HepG2 (cell line): Measurements from ENCODE around the gene CARMIL3. TPM values are rescaled to one million over a fixed set of nuclear protein-coding genes. Genes with fewer than 3 reads are reported as not detected.
A peak's percentile ranks its signal among the peaks of the same experiment; 100 is the strongest.

ENCODE experiments used
- RARG ChIP-seq: sonication (generic); formaldehyde crosslinking; IDR thresholded peaks from 2 replicates; pipeline ENCODE4 v1.4.0; 2020; ENCODE audit warnings: low read depth, mild to moderate bottlenecking, missing genetic modification reagents
- SATB2 ChIP-seq: sonication (generic); formaldehyde crosslinking; IDR thresholded peaks from 2 replicates; pipeline ENCODE4 v1.5.0; 2020; ENCODE audit warnings: missing genetic modification reagents
- ZNF136 ChIP-seq: sonication (generic); formaldehyde crosslinking; IDR thresholded peaks from 2 replicates; pipeline ENCODE4 v1.8.1; 2022; ENCODE audit warnings: low read depth, mild to moderate bottlenecking, moderate library complexity, missing genetic modification reagents
- polyA plus RNA-seq, 8 experiments: library from polyadenylated mRNA; depleted of rRNA in 3 of 8; stranded (reverse) in 7 of 8; unstranded in 1 of 8; fragments of >200 nt; fragmentation: Illumina TruSeq in 4 of 8; extraction: Trizol in 4 of 8; gene quantifications; 2 replicates each; pipeline versions ENCODE4 v1.2.1 to v1.2.3, GENCODE V29; 2011 to 2016; ENCODE audit warnings: low read depth in 4 of 8, missing spikeins in 1 of 8, mixed read lengths in 1 of 8; ENCODE audit not compliant: insufficient read depth in 1 of 8
- total RNA-seq, 5 experiments: library from RNA; depleted of rRNA; stranded (reverse); fragments of >200 nt; fragmentation: Illumina TruSeq; extraction: Trizol; gene quantifications; 2 replicates each; pipeline ENCODE4 v1.2.3, GENCODE V29; 2016; ENCODE audit warnings: low read depth in 1 of 5
- TF ChIP-seq, protein P1 (sequence below): sonication (generic); formaldehyde crosslinking; IDR thresholded peaks from 2 replicates; pipeline ENCODE4 v1.4.0; 2020; ENCODE audit warnings: missing genetic modification reagents
- TF ChIP-seq, protein P2 (sequence below): sonication (generic); formaldehyde crosslinking; IDR thresholded peaks from 2 replicates; pipeline ENCODE4; 2020; ENCODE audit warnings: missing genetic modification reagents, mild to moderate bottlenecking, borderline replicate concordance
- TF ChIP-seq, protein P3 (sequence below): sonication (generic); formaldehyde crosslinking; IDR thresholded peaks from 2 replicates; pipeline ENCODE4 v1.5.0; 2020; ENCODE audit warnings: mild to moderate bottlenecking, missing genetic modification reagents, borderline replicate concordance

Gene CARMIL3
- total and polyA plus RNA-seq, 2 of the 13 experiments (the other 11 are each of a cell fraction or from before 2014, with no cell fraction given) = 0.27 to 0.55 TPM

DNA sequence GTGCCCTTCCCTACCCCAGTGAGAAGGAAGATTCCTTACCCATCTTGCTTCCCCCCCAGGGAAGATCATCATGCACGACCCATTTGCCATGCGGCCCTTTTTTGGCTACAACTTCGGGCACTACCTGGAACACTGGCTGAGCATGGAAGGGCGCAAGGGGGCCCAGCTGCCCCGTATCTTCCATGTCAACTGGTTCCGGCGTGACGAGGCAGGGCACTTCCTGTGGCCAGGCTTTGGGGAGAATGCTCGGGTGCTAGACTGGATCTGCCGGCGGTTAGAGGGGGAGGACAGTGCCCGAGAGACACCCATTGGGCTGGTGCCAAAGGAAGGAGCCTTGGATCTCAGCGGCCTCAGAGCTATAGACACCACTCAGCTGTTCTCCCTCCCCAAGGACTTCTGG is 51.6 kb downstream of the CARMIL3 start (continued):
- TF ChIP-seq, protein P1, sequence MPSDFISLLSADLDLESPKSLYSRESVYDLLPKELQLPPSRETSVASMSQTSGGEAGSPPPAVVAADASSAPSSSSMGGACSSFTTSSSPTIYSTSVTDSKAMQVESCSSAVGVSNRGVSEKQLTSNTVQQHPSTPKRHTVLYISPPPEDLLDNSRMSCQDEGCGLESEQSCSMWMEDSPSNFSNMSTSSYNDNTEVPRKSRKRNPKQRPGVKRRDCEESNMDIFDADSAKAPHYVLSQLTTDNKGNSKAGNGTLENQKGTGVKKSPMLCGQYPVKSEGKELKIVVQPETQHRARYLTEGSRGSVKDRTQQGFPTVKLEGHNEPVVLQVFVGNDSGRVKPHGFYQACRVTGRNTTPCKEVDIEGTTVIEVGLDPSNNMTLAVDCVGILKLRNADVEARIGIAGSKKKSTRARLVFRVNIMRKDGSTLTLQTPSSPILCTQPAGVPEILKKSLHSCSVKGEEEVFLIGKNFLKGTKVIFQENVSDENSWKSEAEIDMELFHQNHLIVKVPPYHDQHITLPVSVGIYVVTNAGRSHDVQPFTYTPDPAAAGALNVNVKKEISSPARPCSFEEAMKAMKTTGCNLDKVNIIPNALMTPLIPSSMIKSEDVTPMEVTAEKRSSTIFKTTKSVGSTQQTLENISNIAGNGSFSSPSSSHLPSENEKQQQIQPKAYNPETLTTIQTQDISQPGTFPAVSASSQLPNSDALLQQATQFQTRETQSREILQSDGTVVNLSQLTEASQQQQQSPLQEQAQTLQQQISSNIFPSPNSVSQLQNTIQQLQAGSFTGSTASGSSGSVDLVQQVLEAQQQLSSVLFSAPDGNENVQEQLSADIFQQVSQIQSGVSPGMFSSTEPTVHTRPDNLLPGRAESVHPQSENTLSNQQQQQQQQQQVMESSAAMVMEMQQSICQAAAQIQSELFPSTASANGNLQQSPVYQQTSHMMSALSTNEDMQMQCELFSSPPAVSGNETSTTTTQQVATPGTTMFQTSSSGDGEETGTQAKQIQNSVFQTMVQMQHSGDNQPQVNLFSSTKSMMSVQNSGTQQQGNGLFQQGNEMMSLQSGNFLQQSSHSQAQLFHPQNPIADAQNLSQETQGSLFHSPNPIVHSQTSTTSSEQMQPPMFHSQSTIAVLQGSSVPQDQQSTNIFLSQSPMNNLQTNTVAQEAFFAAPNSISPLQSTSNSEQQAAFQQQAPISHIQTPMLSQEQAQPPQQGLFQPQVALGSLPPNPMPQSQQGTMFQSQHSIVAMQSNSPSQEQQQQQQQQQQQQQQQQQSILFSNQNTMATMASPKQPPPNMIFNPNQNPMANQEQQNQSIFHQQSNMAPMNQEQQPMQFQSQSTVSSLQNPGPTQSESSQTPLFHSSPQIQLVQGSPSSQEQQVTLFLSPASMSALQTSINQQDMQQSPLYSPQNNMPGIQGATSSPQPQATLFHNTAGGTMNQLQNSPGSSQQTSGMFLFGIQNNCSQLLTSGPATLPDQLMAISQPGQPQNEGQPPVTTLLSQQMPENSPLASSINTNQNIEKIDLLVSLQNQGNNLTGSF (CRISPR knock-in tag) = no peak
- TF ChIP-seq, protein P2, sequence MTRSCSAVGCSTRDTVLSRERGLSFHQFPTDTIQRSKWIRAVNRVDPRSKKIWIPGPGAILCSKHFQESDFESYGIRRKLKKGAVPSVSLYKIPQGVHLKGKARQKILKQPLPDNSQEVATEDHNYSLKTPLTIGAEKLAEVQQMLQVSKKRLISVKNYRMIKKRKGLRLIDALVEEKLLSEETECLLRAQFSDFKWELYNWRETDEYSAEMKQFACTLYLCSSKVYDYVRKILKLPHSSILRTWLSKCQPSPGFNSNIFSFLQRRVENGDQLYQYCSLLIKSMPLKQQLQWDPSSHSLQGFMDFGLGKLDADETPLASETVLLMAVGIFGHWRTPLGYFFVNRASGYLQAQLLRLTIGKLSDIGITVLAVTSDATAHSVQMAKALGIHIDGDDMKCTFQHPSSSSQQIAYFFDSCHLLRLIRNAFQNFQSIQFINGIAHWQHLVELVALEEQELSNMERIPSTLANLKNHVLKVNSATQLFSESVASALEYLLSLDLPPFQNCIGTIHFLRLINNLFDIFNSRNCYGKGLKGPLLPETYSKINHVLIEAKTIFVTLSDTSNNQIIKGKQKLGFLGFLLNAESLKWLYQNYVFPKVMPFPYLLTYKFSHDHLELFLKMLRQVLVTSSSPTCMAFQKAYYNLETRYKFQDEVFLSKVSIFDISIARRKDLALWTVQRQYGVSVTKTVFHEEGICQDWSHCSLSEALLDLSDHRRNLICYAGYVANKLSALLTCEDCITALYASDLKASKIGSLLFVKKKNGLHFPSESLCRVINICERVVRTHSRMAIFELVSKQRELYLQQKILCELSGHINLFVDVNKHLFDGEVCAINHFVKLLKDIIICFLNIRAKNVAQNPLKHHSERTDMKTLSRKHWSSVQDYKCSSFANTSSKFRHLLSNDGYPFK (CRISPR knock-in tag) = peak; percentile 20
- TF ChIP-seq, protein P3, sequence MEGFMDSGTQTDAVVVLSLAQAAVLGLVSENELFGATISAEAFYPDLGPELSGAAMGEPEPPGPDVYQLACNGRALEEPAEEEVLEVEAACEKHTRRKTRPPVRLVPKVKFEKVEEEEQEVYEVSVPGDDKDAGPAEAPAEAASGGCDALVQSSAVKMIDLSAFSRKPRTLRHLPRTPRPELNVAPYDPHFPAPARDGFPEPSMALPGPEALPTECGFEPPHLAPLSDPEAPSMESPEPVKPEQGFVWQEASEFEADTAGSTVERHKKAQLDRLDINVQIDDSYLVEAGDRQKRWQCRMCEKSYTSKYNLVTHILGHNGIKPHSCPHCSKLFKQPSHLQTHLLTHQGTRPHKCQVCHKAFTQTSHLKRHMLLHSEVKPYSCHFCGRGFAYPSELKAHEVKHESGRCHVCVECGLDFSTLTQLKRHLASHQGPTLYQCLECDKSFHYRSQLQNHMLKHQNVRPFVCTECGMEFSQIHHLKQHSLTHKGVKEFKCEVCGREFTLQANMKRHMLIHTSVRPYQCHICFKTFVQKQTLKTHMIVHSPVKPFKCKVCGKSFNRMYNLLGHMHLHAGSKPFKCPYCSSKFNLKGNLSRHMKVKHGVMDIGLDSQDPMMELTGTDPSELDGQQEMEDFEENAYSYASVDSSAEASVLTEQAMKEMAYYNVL (CRISPR knock-in tag) = 0 out of 2 replicates have a peak, but pooled peaks have one; percentile 19
- TF ChIP-seq SATB2 (no peak), RARG (CRISPR knock-in tag) (no peak), ZNF136 (no peak)
